ENCODE measurements around the gene FOSL2. TPM values are rescaled to one million over a fixed set of nuclear protein-coding genes. Genes with fewer than 3 reads are reported as not detected.

FOSL2 gene
- total and polyA plus RNA-seq, 2 experiments from 2014 or later: 0.60 to 4.3 TPM

DNA sequence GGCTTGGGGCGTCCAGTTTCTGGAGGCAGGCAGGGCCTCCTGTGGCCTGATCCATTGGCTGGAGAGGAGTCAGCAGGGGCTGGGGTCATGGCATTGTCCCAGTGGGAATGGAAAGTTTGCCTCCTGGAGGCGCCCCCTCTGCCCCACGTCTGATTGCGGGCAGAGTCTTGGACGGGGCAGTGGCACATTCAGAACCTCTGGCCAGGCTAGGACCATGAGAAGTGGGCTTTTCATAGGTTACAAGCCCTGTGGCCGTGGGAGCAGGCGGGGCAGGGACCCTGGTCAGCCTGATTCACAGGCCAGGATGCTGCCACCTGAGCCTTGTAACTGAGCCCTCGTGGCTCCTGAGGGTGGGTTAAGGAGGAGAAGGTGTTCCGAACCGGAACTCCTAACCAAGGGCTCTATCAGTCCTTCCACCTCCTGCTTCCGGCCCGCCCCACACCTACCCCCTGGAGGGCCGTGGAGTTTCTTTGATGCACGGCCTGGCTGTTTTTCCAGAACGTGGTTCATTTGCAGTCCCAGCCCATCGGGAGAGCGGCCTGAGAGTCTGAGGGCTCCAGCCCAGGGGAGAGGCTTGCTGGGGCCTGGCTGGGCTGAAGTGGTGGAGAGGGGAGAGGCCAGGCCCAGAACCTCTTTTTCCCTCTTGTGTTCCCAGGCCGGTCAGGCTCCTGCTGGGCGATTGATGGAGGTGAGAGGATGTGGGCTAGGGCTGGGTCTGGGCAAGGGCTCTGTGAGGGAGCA is 59.3 kb downstream of the FOSL2 start:
- H3K27ac Mint-ChIP-seq: no peak overlapping the region
- no peak; the same call in 2 of the 3 replicates for ATAC-seq
- H3K4me1 Mint-ChIP-seq: peaks cover 5% of the 10 kb centered on the region; the same call in 2 of the 3 replicates
- Histone ChIP-seq H3K4me3 (no peak overlapping the region), H3K79me2 (replicated peaks; ENCODE audit: insufficient read depth) (no peaks in the 10 kb centered on the region), H3K9me2 (ENCODE audit: insufficient read depth) (no peaks in the 10 kb centered on the region), H3F3A (replicated peaks; ENCODE audit: low read depth) (no peaks in the 10 kb centered on the region), H3K4me1 (ENCODE audit: insufficient read depth) (no peaks in the 10 kb centered on the region), H3K36me3 (ENCODE audit: insufficient read depth) (no peaks in the 10 kb centered on the region), H3K4me2 (no peak overlapping the region), H3K27me3 (ENCODE audit: insufficient read depth) (no peaks in the 10 kb centered on the region), H3K27ac (ENCODE audit: low read depth) (no peak overlapping the region), H2AFZ (peak overlapping the region; percentile 76; the same call in 1 of the 2 replicates), H4K20me1 (replicated peaks; ENCODE audit: insufficient read depth) (no peaks in the 10 kb centered on the region)
- TF ChIP-seq NANOG (IDR thresholded peaks at IDR 0.05; ENCODE audit: borderline replicate concordance) (no peak), STAT1 (IDR thresholded peaks at IDR 0.05; ENCODE audit: unreplicated experiment) (no peak), EZH2 (IDR thresholded peaks at IDR 0.05; ENCODE audit: low read depth, unreplicated experiment) (no peak), JUNB (IDR thresholded peaks at IDR 0.05; ENCODE audit: unreplicated experiment) (no peak), POLR2AphosphoS5 (IDR thresholded peaks at IDR 0.05; ENCODE audit: low read depth) (no peak), EZH2phosphoT487 (IDR thresholded peaks at IDR 0.05; ENCODE audit: unreplicated experiment) (no peak), ETS1 (IDR thresholded peaks at IDR 0.05) (no peak), ZNF331 (CRISPR knock-in tag; IDR thresholded peaks at IDR 0.05; ENCODE audit: low read depth) (no peak), ZNF114 (CRISPR knock-in tag; IDR thresholded peaks at IDR 0.05) (no peak), CREB1 (CRISPR knock-in tag; IDR thresholded peaks at IDR 0.05; ENCODE audit: low read depth) (no peak)
- TF ChIP-seq, protein P1, sequence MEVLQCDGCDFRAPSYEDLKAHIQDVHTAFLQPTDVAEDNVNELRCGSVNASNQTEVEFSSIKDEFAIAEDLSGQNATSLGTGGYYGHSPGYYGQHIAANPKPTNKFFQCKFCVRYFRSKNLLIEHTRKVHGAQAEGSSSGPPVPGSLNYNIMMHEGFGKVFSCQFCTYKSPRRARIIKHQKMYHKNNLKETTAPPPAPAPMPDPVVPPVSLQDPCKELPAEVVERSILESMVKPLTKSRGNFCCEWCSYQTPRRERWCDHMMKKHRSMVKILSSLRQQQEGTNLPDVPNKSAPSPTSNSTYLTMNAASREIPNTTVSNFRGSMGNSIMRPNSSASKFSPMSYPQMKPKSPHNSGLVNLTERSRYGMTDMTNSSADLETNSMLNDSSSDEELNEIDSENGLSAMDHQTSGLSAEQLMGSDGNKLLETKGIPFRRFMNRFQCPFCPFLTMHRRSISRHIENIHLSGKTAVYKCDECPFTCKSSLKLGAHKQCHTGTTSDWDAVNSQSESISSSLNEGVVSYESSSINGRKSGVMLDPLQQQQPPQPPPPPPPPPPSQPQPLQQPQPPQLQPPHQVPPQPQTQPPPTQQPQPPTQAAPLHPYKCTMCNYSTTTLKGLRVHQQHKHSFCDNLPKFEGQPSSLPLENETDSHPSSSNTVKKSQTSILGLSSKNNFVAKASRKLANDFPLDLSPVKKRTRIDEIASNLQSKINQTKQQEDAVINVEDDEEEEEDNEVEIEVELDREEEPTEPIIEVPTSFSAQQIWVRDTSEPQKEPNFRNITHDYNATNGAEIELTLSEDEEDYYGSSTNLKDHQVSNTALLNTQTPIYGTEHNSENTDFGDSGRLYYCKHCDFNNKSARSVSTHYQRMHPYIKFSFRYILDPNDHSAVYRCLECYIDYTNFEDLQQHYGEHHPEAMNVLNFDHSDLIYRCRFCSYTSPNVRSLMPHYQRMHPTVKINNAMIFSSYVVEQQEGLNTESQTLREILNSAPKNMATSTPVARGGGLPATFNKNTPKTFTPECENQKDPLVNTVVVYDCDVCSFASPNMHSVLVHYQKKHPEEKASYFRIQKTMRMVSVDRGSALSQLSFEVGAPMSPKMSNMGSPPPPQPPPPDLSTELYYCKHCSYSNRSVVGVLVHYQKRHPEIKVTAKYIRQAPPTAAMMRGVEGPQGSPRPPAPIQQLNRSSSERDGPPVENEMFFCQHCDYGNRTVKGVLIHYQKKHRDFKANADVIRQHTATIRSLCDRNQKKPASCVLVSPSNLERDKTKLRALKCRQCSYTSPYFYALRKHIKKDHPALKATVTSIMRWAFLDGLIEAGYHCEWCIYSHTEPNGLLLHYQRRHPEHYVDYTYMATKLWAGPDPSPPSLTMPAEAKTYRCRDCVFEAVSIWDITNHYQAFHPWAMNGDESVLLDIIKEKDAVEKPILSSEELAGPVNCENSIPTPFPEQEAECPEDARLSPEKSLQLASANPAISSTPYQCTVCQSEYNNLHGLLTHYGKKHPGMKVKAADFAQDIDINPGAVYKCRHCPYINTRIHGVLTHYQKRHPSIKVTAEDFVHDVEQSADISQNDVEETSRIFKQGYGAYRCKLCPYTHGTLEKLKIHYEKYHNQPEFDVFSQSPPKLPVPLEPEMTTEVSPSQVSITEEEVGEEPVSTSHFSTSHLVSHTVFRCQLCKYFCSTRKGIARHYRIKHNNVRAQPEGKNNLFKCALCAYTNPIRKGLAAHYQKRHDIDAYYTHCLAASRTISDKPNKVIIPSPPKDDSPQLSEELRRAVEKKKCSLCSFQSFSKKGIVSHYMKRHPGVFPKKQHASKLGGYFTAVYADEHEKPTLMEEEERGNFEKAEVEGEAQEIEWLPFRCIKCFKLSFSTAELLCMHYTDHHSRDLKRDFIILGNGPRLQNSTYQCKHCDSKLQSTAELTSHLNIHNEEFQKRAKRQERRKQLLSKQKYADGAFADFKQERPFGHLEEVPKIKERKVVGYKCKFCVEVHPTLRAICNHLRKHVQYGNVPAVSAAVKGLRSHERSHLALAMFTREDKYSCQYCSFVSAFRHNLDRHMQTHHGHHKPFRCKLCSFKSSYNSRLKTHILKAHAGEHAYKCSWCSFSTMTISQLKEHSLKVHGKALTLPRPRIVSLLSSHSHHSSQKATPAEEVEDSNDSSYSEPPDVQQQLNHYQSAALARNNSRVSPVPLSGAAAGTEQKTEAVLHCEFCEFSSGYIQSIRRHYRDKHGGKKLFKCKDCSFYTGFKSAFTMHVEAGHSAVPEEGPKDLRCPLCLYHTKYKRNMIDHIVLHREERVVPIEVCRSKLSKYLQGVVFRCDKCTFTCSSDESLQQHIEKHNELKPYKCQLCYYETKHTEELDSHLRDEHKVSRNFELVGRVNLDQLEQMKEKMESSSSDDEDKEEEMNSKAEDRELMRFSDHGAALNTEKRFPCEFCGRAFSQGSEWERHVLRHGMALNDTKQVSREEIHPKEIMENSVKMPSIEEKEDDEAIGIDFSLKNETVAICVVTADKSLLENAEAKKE (CRISPR knock-in tag; IDR thresholded peaks at IDR 0.05): no peak
- TF ChIP-seq, protein P2, sequence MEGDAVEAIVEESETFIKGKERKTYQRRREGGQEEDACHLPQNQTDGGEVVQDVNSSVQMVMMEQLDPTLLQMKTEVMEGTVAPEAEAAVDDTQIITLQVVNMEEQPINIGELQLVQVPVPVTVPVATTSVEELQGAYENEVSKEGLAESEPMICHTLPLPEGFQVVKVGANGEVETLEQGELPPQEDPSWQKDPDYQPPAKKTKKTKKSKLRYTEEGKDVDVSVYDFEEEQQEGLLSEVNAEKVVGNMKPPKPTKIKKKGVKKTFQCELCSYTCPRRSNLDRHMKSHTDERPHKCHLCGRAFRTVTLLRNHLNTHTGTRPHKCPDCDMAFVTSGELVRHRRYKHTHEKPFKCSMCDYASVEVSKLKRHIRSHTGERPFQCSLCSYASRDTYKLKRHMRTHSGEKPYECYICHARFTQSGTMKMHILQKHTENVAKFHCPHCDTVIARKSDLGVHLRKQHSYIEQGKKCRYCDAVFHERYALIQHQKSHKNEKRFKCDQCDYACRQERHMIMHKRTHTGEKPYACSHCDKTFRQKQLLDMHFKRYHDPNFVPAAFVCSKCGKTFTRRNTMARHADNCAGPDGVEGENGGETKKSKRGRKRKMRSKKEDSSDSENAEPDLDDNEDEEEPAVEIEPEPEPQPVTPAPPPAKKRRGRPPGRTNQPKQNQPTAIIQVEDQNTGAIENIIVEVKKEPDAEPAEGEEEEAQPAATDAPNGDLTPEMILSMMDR (conservative IDR thresholded peaks at IDR 0.05; ENCODE audit: low read depth in 2 of 2): no peak
- TF ChIP-seq, protein P3, sequence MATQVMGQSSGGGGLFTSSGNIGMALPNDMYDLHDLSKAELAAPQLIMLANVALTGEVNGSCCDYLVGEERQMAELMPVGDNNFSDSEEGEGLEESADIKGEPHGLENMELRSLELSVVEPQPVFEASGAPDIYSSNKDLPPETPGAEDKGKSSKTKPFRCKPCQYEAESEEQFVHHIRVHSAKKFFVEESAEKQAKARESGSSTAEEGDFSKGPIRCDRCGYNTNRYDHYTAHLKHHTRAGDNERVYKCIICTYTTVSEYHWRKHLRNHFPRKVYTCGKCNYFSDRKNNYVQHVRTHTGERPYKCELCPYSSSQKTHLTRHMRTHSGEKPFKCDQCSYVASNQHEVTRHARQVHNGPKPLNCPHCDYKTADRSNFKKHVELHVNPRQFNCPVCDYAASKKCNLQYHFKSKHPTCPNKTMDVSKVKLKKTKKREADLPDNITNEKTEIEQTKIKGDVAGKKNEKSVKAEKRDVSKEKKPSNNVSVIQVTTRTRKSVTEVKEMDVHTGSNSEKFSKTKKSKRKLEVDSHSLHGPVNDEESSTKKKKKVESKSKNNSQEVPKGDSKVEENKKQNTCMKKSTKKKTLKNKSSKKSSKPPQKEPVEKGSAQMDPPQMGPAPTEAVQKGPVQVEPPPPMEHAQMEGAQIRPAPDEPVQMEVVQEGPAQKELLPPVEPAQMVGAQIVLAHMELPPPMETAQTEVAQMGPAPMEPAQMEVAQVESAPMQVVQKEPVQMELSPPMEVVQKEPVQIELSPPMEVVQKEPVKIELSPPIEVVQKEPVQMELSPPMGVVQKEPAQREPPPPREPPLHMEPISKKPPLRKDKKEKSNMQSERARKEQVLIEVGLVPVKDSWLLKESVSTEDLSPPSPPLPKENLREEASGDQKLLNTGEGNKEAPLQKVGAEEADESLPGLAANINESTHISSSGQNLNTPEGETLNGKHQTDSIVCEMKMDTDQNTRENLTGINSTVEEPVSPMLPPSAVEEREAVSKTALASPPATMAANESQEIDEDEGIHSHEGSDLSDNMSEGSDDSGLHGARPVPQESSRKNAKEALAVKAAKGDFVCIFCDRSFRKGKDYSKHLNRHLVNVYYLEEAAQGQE (IDR thresholded peaks at IDR 0.05; ENCODE audit: unreplicated experiment): no peak
- no peak for DNase-seq (ENCODE audit: low spot score)
- H3K27me3 Mint-ChIP-seq (ENCODE audit: insufficient read depth, low read depth, poor library complexity): peaks cover 5% of the 10 kb centered on the region
- H3K9me3 Mint-ChIP-seq: no peaks in the 10 kb centered on the region
- H3K36me3 Mint-ChIP-seq (ENCODE audit: low read depth): no peaks in the 10 kb centered on the region
- H3K4me3 Mint-ChIP-seq: no peak overlapping the region
